ENCODE results near the gene PHLDB2. TPM values are rescaled to one million over a fixed set of nuclear protein-coding genes. Genes with fewer than 3 reads are reported as not detected.

PHLDB2 gene
- total RNA-seq, 1 experiment from 2014 or later, result 143 TPM

DNA sequence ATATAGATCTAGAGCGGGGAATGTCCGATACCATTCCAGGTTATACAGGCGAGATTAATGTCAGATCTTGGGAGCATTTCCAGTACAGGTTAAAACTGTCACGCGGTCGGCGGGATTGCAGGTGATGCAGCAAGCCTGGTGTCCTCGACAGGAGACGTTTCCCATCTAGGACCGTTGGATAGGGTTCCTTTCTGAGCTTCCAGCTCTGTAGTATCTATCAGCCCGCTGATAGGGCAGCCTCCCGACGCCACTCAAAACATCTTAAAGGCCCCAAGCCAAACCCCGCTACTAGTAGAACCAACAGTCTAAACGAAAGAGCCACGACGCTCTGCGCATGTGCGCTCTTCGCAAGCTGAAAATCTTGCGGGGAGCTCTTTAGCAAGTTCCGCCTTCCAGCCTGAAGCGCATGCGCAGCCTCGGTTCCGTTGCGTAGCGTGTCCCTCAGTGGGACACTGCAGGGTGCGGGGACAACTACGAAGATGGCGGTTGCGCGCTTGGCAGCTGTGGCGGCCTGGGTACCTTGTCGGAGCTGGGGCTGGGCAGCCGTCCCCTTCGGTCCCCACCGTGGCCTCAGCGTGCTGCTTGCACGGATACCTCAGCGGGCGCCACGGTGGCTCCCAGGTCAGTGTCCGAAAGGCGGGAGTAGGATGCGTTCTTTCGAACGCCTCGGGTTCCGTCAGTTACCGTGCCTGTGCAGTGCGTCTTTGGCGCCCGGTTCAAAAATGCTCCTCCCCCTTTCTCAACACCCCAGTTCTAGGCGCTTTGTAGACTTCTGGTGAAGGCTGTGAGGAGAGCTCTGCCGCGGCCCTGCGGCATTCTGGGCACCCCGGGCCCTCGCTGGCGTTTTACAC is 119.7 kb downstream of the PHLDB2 start, which contains the start of gene ABHD10:
ABHD10 (plus strand) TSS at position 444 of the 851 bp plus-strand sequence; CDS start at position 480, 36 bp downstream.
- BruUV-seq (replicated peaks), result no TSS peak
- peaks cover 2% of the 10 kb centered on the region; the same call in 1 of the 2 replicates for H4K20me1 ChIP-seq (ENCODE audit: insufficient read depth)
- ChIA-PET RAD21 (ENCODE audit: low non-redundant PET in 1 of 2, low total read pairs in 2 of 2, uncharacterized antibody in 2 of 2, unreplicated experiment in 2 of 2) (interaction anchor here (0.8 to 1.7 kb wide), 7 partner anchors 11 to 310 kb away, joined by 3 to 6 read pairs (median 4); no protein-coding TSS in a partner anchor), POLR2A (interaction anchor here (0.6 to 3.7 kb wide), 48 partner anchors 8 to 263 kb away, joined by 3 to 33 read pairs (median 6); partner anchors contain the start of genes PHLDB2 and TAGLN3), CTCF (interaction anchor here (0.6 to 4.3 kb wide), 20 partner anchors 10 to 401 kb away, joined by 3 to 56 read pairs (median 4); no protein-coding TSS in a partner anchor)
- H3K9me2 ChIP-seq (ENCODE audit: insufficient read depth), result no peaks in the 10 kb centered on the region
- no peaks in the 10 kb centered on the region for H3K27me3 ChIP-seq (ENCODE audit: insufficient read depth, low read length)
- H3K9me3 ChIP-seq (ENCODE audit: control insufficient read depth in 1 of 2, insufficient read depth in 1 of 2, low read depth in 1 of 2, low read length in 2 of 2), result no peaks in the 10 kb centered on the region
- H3K4me1 ChIP-seq (ENCODE audit: control insufficient read depth in 1 of 2, insufficient read depth in 2 of 2, low read length in 2 of 2), result peaks cover 25 to 33% of the 10 kb centered on the region in 2 experiments
- H3K4me2 ChIP-seq (ENCODE audit: low read length), result peak within 1 kb of the TSS; percentile 81
- peak within 1 kb of the TSS; percentile 90 for H3K27ac ChIP-seq (ENCODE audit: low read depth, low read length)
- peak within 1 kb of the TSS; percentile 80 for H3K9ac ChIP-seq (ENCODE audit: low read length)
- peak; percentile 100 for DNase-seq (ENCODE audit: low read depth, low spot score)
- TF ChIP-seq SRF (IDR thresholded peaks at IDR 0.05; ENCODE audit: low read depth) (no peak), CBX3 (IDR thresholded peaks at IDR 0.05; ENCODE audit: low read depth) (0 out of 2 replicates have a peak, but pooled peaks have one; percentile 54), EZH2phosphoT487 (IDR thresholded peaks at IDR 0.05; ENCODE audit: borderline replicate concordance) (no peak), SP1 (IDR thresholded peaks at IDR 0.05; ENCODE audit: low read depth) (peak; percentile 37; the same call in 1 of the 2 replicates), POLR2AphosphoS5 (IDR thresholded peaks at IDR 0.05; ENCODE audit: low read depth, low read length) (peak; percentile 99), SIN3A (IDR thresholded peaks at IDR 0.05; ENCODE audit: low read depth) (peak; percentile 75; the same call in 1 of the 2 replicates), YY1 (IDR thresholded peaks at IDR 0.05; ENCODE audit: extremely low read depth, insufficient replicate concordance, low read depth, low read length) (peak; percentile 90), ZFX (IDR thresholded peaks at IDR 0.05) (peak; percentile 80), POLR2A (IDR thresholded peaks at IDR 0.05; ENCODE audit: borderline replicate concordance, extremely low read depth, insufficient read depth, insufficient read length) (peak; percentile 89), ELF1 (IDR thresholded peaks at IDR 0.05; ENCODE audit: borderline replicate concordance, low read depth) (no peak; the same call in 1 of the 2 replicates), RAD21 (IDR thresholded peaks at IDR 0.05; ENCODE audit: low read depth) (no peak)
- TF ChIP-seq, protein P1, sequence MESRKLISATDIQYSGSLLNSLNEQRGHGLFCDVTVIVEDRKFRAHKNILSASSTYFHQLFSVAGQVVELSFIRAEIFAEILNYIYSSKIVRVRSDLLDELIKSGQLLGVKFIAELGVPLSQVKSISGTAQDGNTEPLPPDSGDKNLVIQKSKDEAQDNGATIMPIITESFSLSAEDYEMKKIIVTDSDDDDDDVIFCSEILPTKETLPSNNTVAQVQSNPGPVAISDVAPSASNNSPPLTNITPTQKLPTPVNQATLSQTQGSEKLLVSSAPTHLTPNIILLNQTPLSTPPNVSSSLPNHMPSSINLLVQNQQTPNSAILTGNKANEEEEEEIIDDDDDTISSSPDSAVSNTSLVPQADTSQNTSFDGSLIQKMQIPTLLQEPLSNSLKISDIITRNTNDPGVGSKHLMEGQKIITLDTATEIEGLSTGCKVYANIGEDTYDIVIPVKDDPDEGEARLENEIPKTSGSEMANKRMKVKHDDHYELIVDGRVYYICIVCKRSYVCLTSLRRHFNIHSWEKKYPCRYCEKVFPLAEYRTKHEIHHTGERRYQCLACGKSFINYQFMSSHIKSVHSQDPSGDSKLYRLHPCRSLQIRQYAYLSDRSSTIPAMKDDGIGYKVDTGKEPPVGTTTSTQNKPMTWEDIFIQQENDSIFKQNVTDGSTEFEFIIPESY (IDR thresholded peaks at IDR 0.05; ENCODE audit: extremely low read depth, insufficient replicate concordance, low read length), result no peak
- TF ChIP-seq, protein P2, sequence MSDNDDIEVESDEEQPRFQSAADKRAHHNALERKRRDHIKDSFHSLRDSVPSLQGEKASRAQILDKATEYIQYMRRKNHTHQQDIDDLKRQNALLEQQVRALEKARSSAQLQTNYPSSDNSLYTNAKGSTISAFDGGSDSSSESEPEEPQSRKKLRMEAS (IDR thresholded peaks at IDR 0.05), result peak; percentile 81
- TF ChIP-seq, protein P3, sequence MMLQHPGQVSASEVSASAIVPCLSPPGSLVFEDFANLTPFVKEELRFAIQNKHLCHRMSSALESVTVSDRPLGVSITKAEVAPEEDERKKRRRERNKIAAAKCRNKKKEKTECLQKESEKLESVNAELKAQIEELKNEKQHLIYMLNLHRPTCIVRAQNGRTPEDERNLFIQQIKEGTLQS (IDR thresholded peaks at IDR 0.05), result no peak
- peak; percentile 94 for ATAC-seq
- peaks cover 33 to 36% of the 10 kb centered on the region in 2 experiments for H3K36me3 ChIP-seq (ENCODE audit: control insufficient read depth in 1 of 2, insufficient read depth in 2 of 2, low read length in 2 of 2)
- peak within 1 kb of the TSS; percentile 37 for H2AFZ ChIP-seq (ENCODE audit: low read depth, low read length, poor library complexity, severe bottlenecking)
- H3K4me3 ChIP-seq (replicated peaks in 1 of 2; ENCODE audit: low read depth in 1 of 2, low read length in 2 of 2), result peak within 1 kb of the TSS; percentile 77 to 78
- intact Hi-C loops (cut with micrococcal nuclease), result loop anchor here (10.0 kb wide), 1 partner anchor 404 kb away; no protein-coding TSS in a partner anchor
- H3K79me2 ChIP-seq (ENCODE audit: insufficient read depth, low read length), result peaks cover 50% of the 10 kb centered on the region
